ENCODE data around the gene MCC. TPM values are rescaled to one million over a fixed set of nuclear protein-coding genes. Genes with fewer than 3 reads are reported as not detected.

Gene MCC
- total RNA-seq, 2 experiments from 2014 or later = 0.25 TPM; not detected in 1

DNA sequence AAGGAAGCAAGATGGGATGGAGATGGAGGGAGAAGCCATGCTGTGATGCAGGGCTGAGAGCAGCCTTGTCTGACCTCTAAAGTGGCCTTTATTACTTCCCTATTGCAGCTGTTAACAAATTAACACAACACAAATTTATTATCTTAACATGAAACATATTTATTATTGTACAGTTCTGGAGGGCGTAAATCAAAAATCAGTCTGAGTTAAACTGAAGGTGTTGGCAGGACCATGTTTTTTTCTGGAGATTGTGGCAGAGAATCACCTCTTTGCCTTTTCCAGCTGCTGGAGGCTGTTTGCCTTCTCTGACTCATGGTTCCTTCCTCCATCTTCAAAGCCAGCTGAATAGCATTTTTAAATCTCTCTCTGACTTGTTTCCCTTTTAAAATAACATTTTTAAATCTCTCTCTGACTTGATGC, 7.2 kb upstream of the MCC start:
- Histone ChIP-seq H3K9me3 (ENCODE audit: low read length) (peaks cover 4% of the 10 kb centered on the region; the same call in 1 of the 2 replicates), H2AFZ (ENCODE audit: low read length) (no peak overlapping the region), H3K9me2 (ENCODE audit: insufficient read depth, low read length) (no peaks in the 10 kb centered on the region), H3K36me3 (ENCODE audit: insufficient read depth, low read length) (no peaks in the 10 kb centered on the region), H4K20me1 (ENCODE audit: insufficient read depth, low read length) (no peaks in the 10 kb centered on the region), H3K4me3 (ENCODE audit: low read depth, low read length, poor library complexity, severe bottlenecking) (no peak overlapping the region), H3K4me2 (ENCODE audit: low read length) (no peak overlapping the region), H3K4me1 (ENCODE audit: insufficient read depth, low read length, poor library complexity, severe bottlenecking) (no peaks in the 10 kb centered on the region), H3K27ac (ENCODE audit: low read depth, low read length, poor library complexity, severe bottlenecking) (no peak overlapping the region), H3K79me2 (ENCODE audit: insufficient read depth, low read depth, low read length) (no peaks in the 10 kb centered on the region)
- intact Hi-C loops (cut with micrococcal nuclease; ENCODE audit: unreplicated experiment) = no loop called here
- POLR2A ChIA-PET = interaction anchor here (0.5 kb wide), 1 partner anchor 106 kb away, joined by 4 read pairs; no protein-coding TSS in a partner anchor
- TF ChIP-seq EZH2phosphoT487 (IDR thresholded peaks at IDR 0.05; ENCODE audit: borderline replicate concordance, low read depth, low read length) = no peak
- TF ChIP-seq, protein P1, sequence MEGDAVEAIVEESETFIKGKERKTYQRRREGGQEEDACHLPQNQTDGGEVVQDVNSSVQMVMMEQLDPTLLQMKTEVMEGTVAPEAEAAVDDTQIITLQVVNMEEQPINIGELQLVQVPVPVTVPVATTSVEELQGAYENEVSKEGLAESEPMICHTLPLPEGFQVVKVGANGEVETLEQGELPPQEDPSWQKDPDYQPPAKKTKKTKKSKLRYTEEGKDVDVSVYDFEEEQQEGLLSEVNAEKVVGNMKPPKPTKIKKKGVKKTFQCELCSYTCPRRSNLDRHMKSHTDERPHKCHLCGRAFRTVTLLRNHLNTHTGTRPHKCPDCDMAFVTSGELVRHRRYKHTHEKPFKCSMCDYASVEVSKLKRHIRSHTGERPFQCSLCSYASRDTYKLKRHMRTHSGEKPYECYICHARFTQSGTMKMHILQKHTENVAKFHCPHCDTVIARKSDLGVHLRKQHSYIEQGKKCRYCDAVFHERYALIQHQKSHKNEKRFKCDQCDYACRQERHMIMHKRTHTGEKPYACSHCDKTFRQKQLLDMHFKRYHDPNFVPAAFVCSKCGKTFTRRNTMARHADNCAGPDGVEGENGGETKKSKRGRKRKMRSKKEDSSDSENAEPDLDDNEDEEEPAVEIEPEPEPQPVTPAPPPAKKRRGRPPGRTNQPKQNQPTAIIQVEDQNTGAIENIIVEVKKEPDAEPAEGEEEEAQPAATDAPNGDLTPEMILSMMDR (conservative IDR thresholded peaks at IDR 0.05; ENCODE audit: low read length) = no peak
- no TSS peak for BruUV-seq (replicated peaks)
- no peak for DNase-seq (ENCODE audit: low spot score)
- CTCF ChIA-PET (ENCODE audit: unreplicated experiment) = no interaction called here

DNA sequence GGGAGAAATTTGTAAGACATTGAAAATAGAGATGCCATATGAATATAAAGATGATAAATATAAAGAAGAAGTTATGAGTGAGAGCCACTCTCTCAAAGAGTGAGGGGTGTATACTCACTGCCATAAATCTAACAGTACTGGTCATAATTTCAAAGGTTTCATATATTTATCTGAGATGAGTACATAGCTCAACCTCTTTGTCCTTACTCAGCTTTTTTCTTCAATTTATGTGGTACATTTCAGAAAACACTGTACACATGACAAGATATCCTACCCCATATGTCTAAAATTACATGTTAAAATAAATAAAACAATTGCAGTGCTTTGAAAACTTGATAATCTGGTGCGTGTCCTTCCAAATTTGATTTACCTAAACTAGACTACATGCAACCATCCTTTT, 5.2 kb upstream of the MCC start:
- TF ChIP-seq, protein P1 (conservative IDR thresholded peaks at IDR 0.05; ENCODE audit: low read length) = no peak
- TF ChIP-seq EZH2phosphoT487 (IDR thresholded peaks at IDR 0.05; ENCODE audit: borderline replicate concordance, low read depth, low read length) = no peak
- intact Hi-C loops (cut with micrococcal nuclease; ENCODE audit: unreplicated experiment) = no loop called here
- H3K4me1 ChIP-seq (ENCODE audit: insufficient read depth, low read length, poor library complexity, severe bottlenecking) = no peaks in the 10 kb centered on the region
- no peaks in the 10 kb centered on the region for H3K79me2 ChIP-seq (ENCODE audit: insufficient read depth, low read depth, low read length)
- BruUV-seq (replicated peaks) = no TSS peak
- no peak overlapping the region for H2AFZ ChIP-seq (ENCODE audit: low read length)
- no peak overlapping the region for H3K4me3 ChIP-seq (ENCODE audit: low read depth, low read length, poor library complexity, severe bottlenecking)
- ChIA-PET POLR2A (no interaction called here), CTCF (ENCODE audit: unreplicated experiment) (no interaction called here)
- no peaks in the 10 kb centered on the region for H4K20me1 ChIP-seq (ENCODE audit: insufficient read depth, low read length)
- H3K27ac ChIP-seq (ENCODE audit: low read depth, low read length, poor library complexity, severe bottlenecking) = no peak overlapping the region
- no peak overlapping the region for H3K4me2 ChIP-seq (ENCODE audit: low read length)
- H3K9me3 ChIP-seq (ENCODE audit: low read length) = peaks cover 11% of the 10 kb centered on the region; the same call in 1 of the 2 replicates
- H3K36me3 ChIP-seq (ENCODE audit: insufficient read depth, low read length) = no peaks in the 10 kb centered on the region
- H3K9me2 ChIP-seq (ENCODE audit: insufficient read depth, low read length) = no peaks in the 10 kb centered on the region
- DNase-seq (ENCODE audit: low spot score) = no peak

DNA sequence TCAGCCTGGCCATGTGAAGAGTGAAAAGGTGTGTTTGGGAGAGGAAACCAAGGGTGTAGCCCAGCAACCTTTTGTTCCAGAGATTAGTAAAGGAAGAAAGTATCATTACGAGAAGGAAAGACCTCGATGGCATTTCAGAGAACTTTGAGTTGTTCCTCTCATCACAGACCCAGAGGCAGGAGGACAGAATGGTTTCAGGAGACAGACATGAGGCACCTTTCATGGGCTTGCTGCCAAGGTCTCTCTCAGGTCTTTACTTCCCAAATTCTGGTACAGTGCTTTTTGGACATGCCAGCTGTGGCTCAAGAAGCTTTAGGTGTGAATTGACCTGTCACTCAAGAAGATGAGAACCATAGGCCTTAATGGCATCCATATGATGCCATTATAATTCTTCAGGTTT, 2.8 kb upstream of the MCC start:
- POLR2A ChIA-PET = interaction anchor here (0.5 to 2.0 kb wide), 2 partner anchors 11 to 15 kb away, joined by 3 to 6 read pairs; no protein-coding TSS in a partner anchor
- Histone ChIP-seq H3K9me3 (ENCODE audit: low read length) (peaks cover 11% of the 10 kb centered on the region; the same call in 1 of the 2 replicates), H3K27ac (ENCODE audit: low read depth, low read length, poor library complexity, severe bottlenecking) (no peak overlapping the region), H3K36me3 (ENCODE audit: insufficient read depth, low read length) (no peaks in the 10 kb centered on the region), H3K9me2 (ENCODE audit: insufficient read depth, low read length) (no peaks in the 10 kb centered on the region), H3K4me1 (ENCODE audit: insufficient read depth, low read length, poor library complexity, severe bottlenecking) (no peaks in the 10 kb centered on the region), H3K79me2 (ENCODE audit: insufficient read depth, low read depth, low read length) (no peaks in the 10 kb centered on the region), H2AFZ (ENCODE audit: low read length) (no peak overlapping the region), H4K20me1 (ENCODE audit: insufficient read depth, low read length) (no peaks in the 10 kb centered on the region), H3K4me3 (ENCODE audit: low read depth, low read length, poor library complexity, severe bottlenecking) (no peak overlapping the region), H3K4me2 (ENCODE audit: low read length) (no peak overlapping the region)
- BruUV-seq (replicated peaks) = no TSS peak
- intact Hi-C loops (cut with micrococcal nuclease; ENCODE audit: unreplicated experiment) = no loop called here
- DNase-seq (ENCODE audit: low spot score) = no peak
- TF ChIP-seq, protein P1 (conservative IDR thresholded peaks at IDR 0.05; ENCODE audit: low read length) = no peak
- no peak for TF ChIP-seq EZH2phosphoT487 (IDR thresholded peaks at IDR 0.05; ENCODE audit: borderline replicate concordance, low read depth, low read length)
- CTCF ChIA-PET (ENCODE audit: unreplicated experiment) = no interaction called here
